Measurements from ENCODE around the gene NCOR1. TPM values are rescaled to one million over a fixed set of nuclear protein-coding genes. Genes with fewer than 3 reads are reported as not detected.

NCOR1 gene
- polyA plus RNA-seq, 4 donors: 94.2 to 111 (median 108) TPM

GRCh38 chr17:15981646-15982580 is 233.4 kb downstream of the NCOR1 start:
- no peak for DNase-seq (ENCODE audit: low read depth in 4 of 4, low spot score in 3 of 4)

GRCh38 chr17:15981208-15981607 is 234.1 kb downstream of the NCOR1 start:
- no peak for DNase-seq (ENCODE audit: low read depth in 4 of 4, low spot score in 3 of 4)

Other genes starting within 250 kb of the NCOR1 start
- gene ZSWIM7, start 215.8 kb downstream of the NCOR1 start, polyA plus RNA-seq (ENCODE audit: insufficient read length in 4 of 4): 10 to 100 TPM; 40.6 to 62.6 (median 47.6) TPM
- gene TTC19, start 215.7 kb downstream of the NCOR1 start, polyA plus RNA-seq (ENCODE audit: insufficient read length in 4 of 4): 10 to 100 TPM; 58.4 to 62.8 (median 60.5) TPM
- gene PIGL, start 1.7 kb upstream of the NCOR1 start, polyA plus RNA-seq (ENCODE audit: insufficient read length in 4 of 4): 10 to 100 TPM; 23.6 to 28.9 (median 26.0) TPM
- gene CENPV, start 137.9 kb upstream of the NCOR1 start, polyA plus RNA-seq (ENCODE audit: insufficient read length in 4 of 4): 10 to 100 TPM; 63.2 to 81.7 (median 76.4) TPM
- gene UBB, start 165.6 kb upstream of the NCOR1 start, polyA plus RNA-seq (ENCODE audit: insufficient read length in 4 of 4): 1,000 to 10,000 TPM; 1,918 to 2,243 (median 2,152) TPM
- 1 to 10 TPM; 2.3 to 3.6 (median 3.4) TPM for gene TRPV2, start 200.0 kb upstream of the NCOR1 start, polyA plus RNA-seq (ENCODE audit: insufficient read length in 4 of 4)